ENCODE data around the gene FRK. TPM values are rescaled to one million over a fixed set of nuclear protein-coding genes. Genes with fewer than 3 reads are reported as not detected.
A peak's percentile ranks its signal among the peaks of the same experiment; 100 is the strongest.

The FRK gene
- total RNA-seq, 1 donor from 2014 or later, result 0.31 TPM

GRCh38 chr6:116015561-116015960 lies 45.1 kb downstream of the FRK start:
- Mint-ChIP-seq H3K4me3 (no peak overlapping the region), H3K4me1 (peaks cover 67% of the 10 kb centered on the region), H3K9me3 (peaks cover 2% of the 10 kb centered on the region), H3K27ac (no peak overlapping the region), H3K27me3 (peaks cover 2% of the 10 kb centered on the region), H3K36me3 (ENCODE audit: low read depth) (no peaks in the 10 kb centered on the region)
- CTCF ChIA-PET, result interaction anchor here (8.0 kb wide), 1 partner anchor 81 kb away, joined by 142 read pairs; no protein-coding TSS in a partner anchor
- POLR2A ChIA-PET, result interaction anchor here (1.2 kb wide), 1 partner anchor 85 kb away, joined by 3 read pairs; the partner anchor contains the start of gene NT5DC1
- ATAC-seq (ENCODE audit: low read depth) (no peak), DNase-seq (no peak)
- intact Hi-C loops (cut with micrococcal nuclease), result loop anchor here (5.0 to 10.0 kb wide), 4 partner anchors 237 to 667 kb away; partner anchors contain the start of genes CALHM6, KPNA5 and TSPYL4
- TF ChIP-seq CTCF (IDR thresholded peaks at IDR 0.05), result no peak

- peaks cover 2% of the 10 kb centered on the region for H3K9me3 Mint-ChIP-seq
- H3K27me3 Mint-ChIP-seq, result peaks cover 2% of the 10 kb centered on the region
- ChIA-PET POLR2A (interaction anchor here (3.6 kb wide), 1 partner anchor 88 kb away, joined by 29 read pairs; the partner anchor contains the start of gene NT5DC1), CTCF (interaction anchor here (0.7 to 8.0 kb wide), 5 partner anchors 20 to 100 kb away, joined by 3 to 142 read pairs (median 27); partner anchors contain the start of gene NT5DC1)
- intact Hi-C loops (cut with micrococcal nuclease), result loop anchor here (10.0 kb wide), 2 partner anchors 392 to 452 kb away; partner anchors contain the start of gene CALHM6
- H3K4me3 Mint-ChIP-seq, result no peak overlapping the region
- DNase-seq (no peak), ATAC-seq (ENCODE audit: low read depth) (no peak)
- no peak for TF ChIP-seq CTCF (IDR thresholded peaks at IDR 0.05)
- no peak overlapping the region for H3K27ac Mint-ChIP-seq
- no peaks in the 10 kb centered on the region for H3K36me3 Mint-ChIP-seq (ENCODE audit: low read depth)
- H3K4me1 Mint-ChIP-seq, result peaks cover 53% of the 10 kb centered on the region
These were observed 47.7 kb downstream of the FRK start for GRCh38 chr6:116012951-116013350.

GRCh38 chr6:116012471-116012949 lies 48.2 kb downstream of the FRK start:
- Mint-ChIP-seq H3K4me1 (peaks cover 48% of the 10 kb centered on the region), H3K9me3 (peaks cover 2% of the 10 kb centered on the region), H3K27ac (no peak overlapping the region), H3K36me3 (ENCODE audit: low read depth) (no peaks in the 10 kb centered on the region), H3K4me3 (no peak overlapping the region), H3K27me3 (peaks cover 2% of the 10 kb centered on the region)
- DNase-seq, result no peak
- CTCF ChIA-PET, result interaction anchor here (4.0 to 8.0 kb wide), 3 partner anchors 84 to 100 kb away, joined by 27 to 142 read pairs (median 40); partner anchors contain the start of gene NT5DC1
- ATAC-seq (ENCODE audit: low read depth), result no peak
- POLR2A ChIA-PET, result interaction anchor here (2.7 to 3.6 kb wide), 2 partner anchors 84 to 88 kb away, joined by 14 to 29 read pairs; partner anchors contain the start of gene NT5DC1
- no peak for TF ChIP-seq CTCF (IDR thresholded peaks at IDR 0.05)
- intact Hi-C loops (cut with micrococcal nuclease), result loop anchor here (10.0 kb wide), 2 partner anchors 392 to 452 kb away; partner anchors contain the start of gene CALHM6

- TF ChIP-seq CTCF (IDR thresholded peaks at IDR 0.05), result no peak
- H3K9me3 Mint-ChIP-seq, result peaks cover 2% of the 10 kb centered on the region
- H3K27ac Mint-ChIP-seq, result no peak overlapping the region
- ChIA-PET POLR2A (interaction anchor here (0.9 to 3.6 kb wide), 3 partner anchors 76 to 89 kb away, joined by 5 to 29 read pairs (median 14); partner anchors contain the start of gene NT5DC1), CTCF (interaction anchor here (0.6 to 8.0 kb wide), 13 partner anchors 7 to 102 kb away, joined by 3 to 142 read pairs (median 4); partner anchors contain the start of genes FRK and NT5DC1)
- DNase-seq, result no peak
- H3K4me3 Mint-ChIP-seq, result no peak overlapping the region
- peak; percentile 43 for ATAC-seq (ENCODE audit: low read depth)
- intact Hi-C loops (cut with micrococcal nuclease), result loop anchor here (1.0 to 10.0 kb wide), 5 partner anchors 8 to 453 kb away; partner anchors contain the start of gene CALHM6
- H3K36me3 Mint-ChIP-seq (ENCODE audit: low read depth), result no peaks in the 10 kb centered on the region
- H3K27me3 Mint-ChIP-seq, result peaks cover 2% of the 10 kb centered on the region
- H3K4me1 Mint-ChIP-seq, result peaks cover 38% of the 10 kb centered on the region
These were observed 49.2 kb downstream of the FRK start for GRCh38 chr6:116011520-116011919.

Measured in activated B cell treated with CpG ODN at 0.5 μM for 24 hours (primary cell).